SK-N-SH (cell line): ENCODE data around the gene SCRN2.

ENCODE experiments used
- FOSL2 ChIP-seq: IDR thresholded peaks from 2 replicates; pipeline ENCODE4 v1.4.0; 2012; ENCODE audit warnings: low read depth, mild to moderate bottlenecking, moderate library complexity, borderline replicate concordance
- NFIC ChIP-seq: IDR thresholded peaks from 2 replicates; pipeline ENCODE4 v1.4.0; 2012; ENCODE audit warnings: borderline replicate concordance
- RCOR1 ChIP-seq: fragments of 150-350 bp; IDR thresholded peaks from 2 replicates; pipeline ENCODE4 v1.6.1; 2017; ENCODE audit warnings: antibody characterized with exemption, low read length
- REST ChIP-seq: IDR thresholded peaks from 2 replicates; pipeline ENCODE4 v1.6.1; 2012; ENCODE audit warnings: mild to moderate bottlenecking, low read depth, low read length, moderate library complexity
- TF ChIP-seq, protein P1 (sequence below): fragments of 200-600 bp; sonication (generic); IDR thresholded peaks from 2 replicates; pipeline ENCODE4 v1.6.1; 2017; ENCODE audit warnings: antibody characterized with exemption, mild to moderate bottlenecking, moderate library complexity
- TF ChIP-seq, protein P2 (sequence below): IDR thresholded peaks from 2 replicates; pipeline ENCODE4 v1.4.0; 2012; ENCODE audit warnings: low read depth

DNA sequence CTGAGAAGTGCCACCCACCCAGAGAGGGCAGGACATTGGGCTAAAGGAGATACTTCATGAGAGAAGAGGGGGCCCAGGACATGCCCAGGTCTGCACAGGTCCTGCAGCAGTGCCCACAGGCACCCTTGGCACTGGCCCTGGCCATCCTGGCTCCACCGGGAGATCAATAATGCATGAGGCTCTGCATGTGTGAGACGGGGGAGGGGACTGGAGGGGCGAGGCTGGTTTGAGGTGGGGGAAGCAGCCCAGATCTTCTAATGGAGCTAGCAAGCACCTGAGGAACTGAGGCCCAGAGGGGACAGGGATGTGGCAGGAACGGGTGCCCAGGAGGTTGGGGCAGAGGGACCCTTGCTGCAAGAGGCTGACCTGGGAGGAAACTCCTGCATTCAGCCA, 20.0 kb downstream of the SCRN2 start:
- TF ChIP-seq RCOR1 (no peak), NFIC (no peak), REST (no peak), FOSL2 (no peak)
- TF ChIP-seq, protein P1, sequence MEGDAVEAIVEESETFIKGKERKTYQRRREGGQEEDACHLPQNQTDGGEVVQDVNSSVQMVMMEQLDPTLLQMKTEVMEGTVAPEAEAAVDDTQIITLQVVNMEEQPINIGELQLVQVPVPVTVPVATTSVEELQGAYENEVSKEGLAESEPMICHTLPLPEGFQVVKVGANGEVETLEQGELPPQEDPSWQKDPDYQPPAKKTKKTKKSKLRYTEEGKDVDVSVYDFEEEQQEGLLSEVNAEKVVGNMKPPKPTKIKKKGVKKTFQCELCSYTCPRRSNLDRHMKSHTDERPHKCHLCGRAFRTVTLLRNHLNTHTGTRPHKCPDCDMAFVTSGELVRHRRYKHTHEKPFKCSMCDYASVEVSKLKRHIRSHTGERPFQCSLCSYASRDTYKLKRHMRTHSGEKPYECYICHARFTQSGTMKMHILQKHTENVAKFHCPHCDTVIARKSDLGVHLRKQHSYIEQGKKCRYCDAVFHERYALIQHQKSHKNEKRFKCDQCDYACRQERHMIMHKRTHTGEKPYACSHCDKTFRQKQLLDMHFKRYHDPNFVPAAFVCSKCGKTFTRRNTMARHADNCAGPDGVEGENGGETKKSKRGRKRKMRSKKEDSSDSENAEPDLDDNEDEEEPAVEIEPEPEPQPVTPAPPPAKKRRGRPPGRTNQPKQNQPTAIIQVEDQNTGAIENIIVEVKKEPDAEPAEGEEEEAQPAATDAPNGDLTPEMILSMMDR, result no peak
- TF ChIP-seq, protein P2, sequence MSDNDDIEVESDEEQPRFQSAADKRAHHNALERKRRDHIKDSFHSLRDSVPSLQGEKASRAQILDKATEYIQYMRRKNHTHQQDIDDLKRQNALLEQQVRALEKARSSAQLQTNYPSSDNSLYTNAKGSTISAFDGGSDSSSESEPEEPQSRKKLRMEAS, result no peak
